Omental fat pad (tissue), 4 donors: Measurements from ENCODE around the gene OR10X1. TPM values are rescaled to one million over a fixed set of nuclear protein-coding genes. Genes with fewer than 3 reads are reported as not detected.

Experiments used
- ATAC-seq: fragments of 150-250 bp; one replicate; pipeline ENCODE4 v1.9.1; 2016; ENCODE audit warnings: mild to moderate bottlenecking, moderate library complexity; ENCODE audit not compliant: low FRiP score
- DNase-seq: peaks from one replicate; pipeline ENCODE4 v3.0.0-alpha.2; 2019; ENCODE audit warnings: low spot score
- total RNA-seq, 4 donors: library from RNA; depleted of rRNA; stranded (reverse); fragments of >200 nt; gene quantifications; one replicate each; pipeline ENCODE4 v1.1.0, GENCODE V29; 2016
- TF ChIP-seq, protein P1 (sequence below), 3 donors: fragments of 450-650 bp; IDR thresholded peaks; one replicate each; pipeline ENCODE4 v1.5.1; 2016 to 2017; ENCODE audit warnings: antibody characterized with exemption in 3 of 3, mild to moderate bottlenecking in 3 of 3, moderate library complexity in 2 of 3

OR10X1 gene, protein sequence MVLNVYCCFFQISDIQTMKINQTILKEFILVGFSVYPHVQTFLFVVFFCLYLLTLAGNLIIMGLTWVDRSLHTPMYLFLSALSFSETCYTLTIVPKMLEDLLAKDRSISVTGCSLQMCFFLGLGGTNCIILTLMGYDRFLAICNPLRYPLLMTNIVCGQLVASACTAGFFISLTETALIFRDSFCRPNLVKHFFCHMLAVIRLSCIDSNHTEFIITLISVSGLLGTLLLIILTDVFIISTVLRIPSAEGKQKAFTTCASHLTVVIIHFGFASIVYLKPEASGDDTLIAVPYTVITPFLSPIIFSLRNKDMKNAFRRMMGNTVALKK
- not detected for total RNA-seq

DNA sequence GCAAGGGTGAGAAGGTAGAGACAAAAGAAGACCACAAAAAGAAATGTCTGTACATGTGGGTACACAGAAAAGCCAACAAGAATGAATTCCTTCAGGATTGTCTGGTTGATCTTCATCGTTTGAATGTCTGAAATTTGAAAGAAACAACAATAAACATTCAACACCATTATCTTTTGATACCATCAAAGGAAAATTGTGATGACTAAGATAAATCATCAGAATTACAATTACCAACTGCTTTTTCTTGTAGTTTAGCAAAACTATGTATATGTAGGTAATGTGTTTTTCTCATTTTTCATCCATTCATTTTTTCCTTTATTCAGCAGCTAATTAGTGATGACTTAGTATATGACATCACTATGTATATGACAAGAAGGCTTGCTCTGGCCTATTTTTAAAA is at the start of gene OR10X1:
Gene OR10X1, minus strand, starts transcription at position 167 of the 400 bp plus-strand sequence. Its CDS starts 0 bp downstream, at position 167.
- ATAC-seq (no peak), DNase-seq (no peak)
- TF ChIP-seq, protein P1, sequence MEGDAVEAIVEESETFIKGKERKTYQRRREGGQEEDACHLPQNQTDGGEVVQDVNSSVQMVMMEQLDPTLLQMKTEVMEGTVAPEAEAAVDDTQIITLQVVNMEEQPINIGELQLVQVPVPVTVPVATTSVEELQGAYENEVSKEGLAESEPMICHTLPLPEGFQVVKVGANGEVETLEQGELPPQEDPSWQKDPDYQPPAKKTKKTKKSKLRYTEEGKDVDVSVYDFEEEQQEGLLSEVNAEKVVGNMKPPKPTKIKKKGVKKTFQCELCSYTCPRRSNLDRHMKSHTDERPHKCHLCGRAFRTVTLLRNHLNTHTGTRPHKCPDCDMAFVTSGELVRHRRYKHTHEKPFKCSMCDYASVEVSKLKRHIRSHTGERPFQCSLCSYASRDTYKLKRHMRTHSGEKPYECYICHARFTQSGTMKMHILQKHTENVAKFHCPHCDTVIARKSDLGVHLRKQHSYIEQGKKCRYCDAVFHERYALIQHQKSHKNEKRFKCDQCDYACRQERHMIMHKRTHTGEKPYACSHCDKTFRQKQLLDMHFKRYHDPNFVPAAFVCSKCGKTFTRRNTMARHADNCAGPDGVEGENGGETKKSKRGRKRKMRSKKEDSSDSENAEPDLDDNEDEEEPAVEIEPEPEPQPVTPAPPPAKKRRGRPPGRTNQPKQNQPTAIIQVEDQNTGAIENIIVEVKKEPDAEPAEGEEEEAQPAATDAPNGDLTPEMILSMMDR (IDR thresholded peaks at IDR 0.05), result no peak

DNA sequence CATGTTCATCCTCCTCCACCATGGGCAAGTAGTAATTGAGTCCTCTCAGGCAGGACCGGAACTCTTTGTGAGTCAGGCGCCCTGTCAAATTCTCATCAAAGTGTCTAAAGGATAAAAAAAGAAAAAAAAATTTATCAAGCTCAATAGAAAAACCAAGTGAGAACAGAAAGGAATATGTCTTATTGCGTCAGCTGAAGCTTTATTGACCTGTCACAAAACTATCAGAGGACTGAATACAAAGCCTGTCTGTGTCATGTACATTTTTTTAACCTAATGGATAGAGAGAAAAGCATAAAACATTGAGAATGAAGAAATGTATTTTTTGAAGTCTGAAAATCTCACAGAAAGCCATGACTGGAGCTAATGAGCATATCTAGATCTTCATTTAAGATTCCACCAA is 34.1 kb upstream of the OR10X1 start:
- no peak for DNase-seq
- ATAC-seq, result no peak
- TF ChIP-seq, protein P1 (IDR thresholded peaks at IDR 0.05), result no peak

DNA sequence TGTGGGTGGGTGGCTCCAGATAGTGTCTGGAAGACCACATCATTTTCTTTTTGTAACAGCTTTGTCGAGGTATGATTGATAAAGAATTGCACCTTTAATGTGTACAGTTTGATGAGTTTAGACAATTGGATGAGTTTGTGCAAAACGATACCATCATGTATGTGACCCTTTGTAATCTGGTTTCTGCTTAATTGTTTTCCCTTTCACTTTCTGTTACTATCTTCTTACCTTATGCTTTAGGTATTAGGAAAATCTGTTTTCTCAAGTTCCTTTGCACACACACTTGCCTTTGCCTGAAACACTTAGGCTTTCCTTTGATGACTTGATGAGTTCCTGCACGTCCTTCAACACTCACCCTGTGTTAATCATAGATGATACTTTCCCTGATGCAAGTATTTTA is 32.2 kb upstream of the OR10X1 start:
- TF ChIP-seq, protein P1 (IDR thresholded peaks at IDR 0.05), result no peak
- DNase-seq (no peak), ATAC-seq (no peak)

DNA sequence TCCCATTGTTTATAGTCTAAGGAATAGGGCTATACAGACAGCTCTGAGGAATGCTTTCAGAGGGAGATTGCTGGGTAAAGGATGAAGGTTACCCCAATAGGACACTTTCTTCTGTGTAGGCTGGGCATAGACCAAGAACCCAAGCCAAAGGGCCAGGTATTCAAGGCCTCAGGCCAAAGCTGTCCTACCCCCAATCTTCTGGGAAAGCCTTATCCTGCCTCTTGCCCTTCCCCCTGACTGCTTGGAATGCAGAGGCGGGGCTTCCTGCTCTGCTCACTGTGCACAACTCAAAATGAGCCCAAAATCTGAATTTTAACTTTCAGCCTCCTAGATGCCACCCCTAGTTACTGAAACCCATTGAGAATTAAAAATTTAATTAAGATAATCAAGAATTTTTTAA is 27.6 kb upstream of the OR10X1 start:
- ATAC-seq, result no peak
- DNase-seq, result no peak
- TF ChIP-seq, protein P1 (IDR thresholded peaks at IDR 0.05), result no peak

DNA sequence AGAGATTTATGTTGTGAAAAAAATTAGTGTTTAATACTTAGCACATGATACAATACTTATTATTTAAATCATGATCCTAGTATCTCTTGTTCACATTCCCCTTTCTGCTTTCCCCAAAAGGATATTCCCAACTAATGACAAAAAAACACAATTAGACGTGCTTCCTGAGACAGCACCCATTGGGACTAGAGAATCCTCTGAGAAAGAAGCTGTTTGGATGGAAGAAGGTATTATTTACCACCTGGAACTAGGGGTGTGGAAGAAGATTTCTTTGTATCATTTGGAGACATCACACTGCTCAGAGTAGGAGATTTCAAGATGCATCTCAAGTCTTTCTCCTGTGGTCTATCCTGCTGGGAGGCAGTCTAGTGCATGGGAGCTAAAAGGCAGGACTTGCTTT is 25.3 kb upstream of the OR10X1 start, which contains the start of gene OR10Z1:
Gene OR10Z1, plus strand, starts transcription at position 301 of the 400 bp plus-strand sequence. CDS start 1,171 bp downstream, outside the sequence.
- no peak for DNase-seq
- ATAC-seq, result no peak
- TF ChIP-seq, protein P1 (IDR thresholded peaks at IDR 0.05), result no peak

DNA sequence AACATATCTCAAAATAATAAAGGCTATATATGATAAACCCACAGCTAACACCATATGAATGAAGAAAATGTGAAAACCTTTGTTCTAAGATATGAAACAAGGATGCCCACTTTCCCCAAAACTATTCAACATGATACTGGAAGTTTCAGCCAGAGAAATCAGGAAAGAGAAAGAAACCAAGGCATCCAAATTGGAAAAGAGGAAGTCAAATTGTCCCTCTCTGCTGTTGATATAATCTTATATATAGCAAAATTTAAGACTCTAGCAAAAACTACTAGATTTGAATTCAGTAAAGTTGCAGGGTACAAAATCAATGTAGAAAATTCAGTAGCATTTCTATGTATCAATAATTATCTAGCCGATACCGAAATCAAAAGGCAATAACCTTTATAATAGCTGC is 21.0 kb upstream of the OR10X1 start:
- TF ChIP-seq, protein P1 (IDR thresholded peaks at IDR 0.05), result no peak
- DNase-seq (no peak), ATAC-seq (no peak)

DNA sequence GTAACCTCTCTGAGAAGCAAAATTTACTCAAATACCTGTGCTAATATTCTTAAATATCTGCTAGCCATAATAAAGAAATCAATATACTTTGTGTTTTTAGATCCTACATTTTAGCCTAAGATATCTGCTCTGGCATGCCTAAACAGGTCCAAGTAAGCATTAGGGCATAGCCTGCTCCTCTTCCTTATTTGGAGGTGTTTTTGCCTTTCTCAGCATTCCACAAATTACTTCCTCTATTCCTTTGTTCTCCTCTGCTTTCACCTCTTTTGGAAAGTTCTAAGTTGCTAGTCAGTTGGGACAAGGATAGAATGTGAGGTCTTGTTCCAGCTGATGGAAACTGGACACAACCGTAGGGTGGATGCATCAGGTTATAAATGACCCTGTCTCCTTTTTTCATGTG is 7.2 kb upstream of the OR10X1 start:
- ATAC-seq, result no peak
- TF ChIP-seq, protein P1 (IDR thresholded peaks at IDR 0.05), result no peak
- DNase-seq, result no peak
